ENCODE results near the gene CUBN. TPM values are rescaled to one million over a fixed set of nuclear protein-coding genes. Genes with fewer than 3 reads are reported as not detected.

The CUBN gene
- total and polyA plus RNA-seq, 9 of the 15 experiments (the other 6 are each of a cell fraction or from before 2014, with no cell fraction given) = 0.04 to 0.33 (median 0.09) TPM

- no peak for TF ChIP-seq RERE (CRISPR knock-in tag; IDR thresholded peaks at IDR 0.05; ENCODE audit: borderline replicate concordance)
- TF ChIP-seq ZBTB9 (CRISPR knock-in tag; IDR thresholded peaks at IDR 0.05) = no peak
These were observed 315.6 kb downstream of the CUBN start (continued) for GRCh38 chr10:16814012-16814411.

GRCh38 chr10:16812676-16813075 lies 316.9 kb downstream of the CUBN start:
- in situ Hi-C loops (cut with MboI) = loop anchor here (25.0 kb wide), 1 partner anchor 925 kb away; no protein-coding TSS in a partner anchor
- H3K4me1 ChIP-seq (replicated peaks in 1 of 2; ENCODE audit: control insufficient read depth in 2 of 2, insufficient read depth in 2 of 2, low read length in 2 of 2) = peaks cover 7% of the 10 kb centered on the region in 2 experiments; a peak in 4 of 5 replicates
- DNase-seq (ENCODE audit: extremely low read depth in 1 of 4, low spot score in 3 of 4) = no peak
- no peak overlapping the region for H3K9ac ChIP-seq (ENCODE audit: insufficient read depth in 1 of 2, low read depth in 2 of 2, low read length in 2 of 2)
- no peak for FAIRE-seq
- POLR2A ChIA-PET = no interaction called here
- ATAC-seq = no peak
- no peak overlapping the region for H2AFZ ChIP-seq (ENCODE audit: low read depth, low read length)
- no peaks in the 10 kb centered on the region for H3K9me3 ChIP-seq (replicated peaks; ENCODE audit: control insufficient read depth, insufficient read depth, low read depth, low read length)
- WGBS (ENCODE audit: insufficient coverage, low coverage, missing lambda C conversion rate) = 58% methylated on average over 4 of the region's 4 CpGs
- BruUV-seq (replicated peaks) = no TSS peak
- CTCF ChIA-PET (ENCODE audit: low intra/inter-chr PET ratio) = no interaction called here
- H3K4me2 ChIP-seq (ENCODE audit: insufficient read depth, low read length) = no peak overlapping the region
- no peaks in the 10 kb centered on the region for H3K36me3 ChIP-seq (ENCODE audit: control insufficient read depth, insufficient read depth, low read length)
- intact Hi-C loops (cut with micrococcal nuclease) = no loop called here
- no peaks in the 10 kb centered on the region for H4K20me1 ChIP-seq (replicated peaks; ENCODE audit: control insufficient read depth, insufficient read depth, low read length)
- no peaks in the 10 kb centered on the region for H3K27me3 ChIP-seq (ENCODE audit: control insufficient read depth in 2 of 2, insufficient read depth in 2 of 2, low read length in 2 of 2)
- H3K27ac ChIP-seq (ENCODE audit: extremely low read depth, low read depth, low read length) = no peak overlapping the region
- H3K79me2 ChIP-seq (ENCODE audit: control insufficient read depth, insufficient read depth, low read length) = peaks cover 10% of the 10 kb centered on the region
- no peaks in the 10 kb centered on the region for H3K9me1 ChIP-seq (ENCODE audit: control insufficient read depth, insufficient read depth, low read length)
- H3K4me3 ChIP-seq = no peak overlapping the region
- TF ChIP-seq ZNF24 (IDR thresholded peaks at IDR 0.05) (no peak), ZNF778 (CRISPR knock-in tag; IDR thresholded peaks at IDR 0.05) (no peak), RFX7 (CRISPR knock-in tag; IDR thresholded peaks at IDR 0.05) (no peak)

All from K562 (cell line).